ENCODE data around the gene IFNA14. TPM values are rescaled to one million over a fixed set of nuclear protein-coding genes. Genes with fewer than 3 reads are reported as not detected.

IFNA14 gene
- total RNA-seq, 1 donor from 2014 or later: not detected

DNA sequence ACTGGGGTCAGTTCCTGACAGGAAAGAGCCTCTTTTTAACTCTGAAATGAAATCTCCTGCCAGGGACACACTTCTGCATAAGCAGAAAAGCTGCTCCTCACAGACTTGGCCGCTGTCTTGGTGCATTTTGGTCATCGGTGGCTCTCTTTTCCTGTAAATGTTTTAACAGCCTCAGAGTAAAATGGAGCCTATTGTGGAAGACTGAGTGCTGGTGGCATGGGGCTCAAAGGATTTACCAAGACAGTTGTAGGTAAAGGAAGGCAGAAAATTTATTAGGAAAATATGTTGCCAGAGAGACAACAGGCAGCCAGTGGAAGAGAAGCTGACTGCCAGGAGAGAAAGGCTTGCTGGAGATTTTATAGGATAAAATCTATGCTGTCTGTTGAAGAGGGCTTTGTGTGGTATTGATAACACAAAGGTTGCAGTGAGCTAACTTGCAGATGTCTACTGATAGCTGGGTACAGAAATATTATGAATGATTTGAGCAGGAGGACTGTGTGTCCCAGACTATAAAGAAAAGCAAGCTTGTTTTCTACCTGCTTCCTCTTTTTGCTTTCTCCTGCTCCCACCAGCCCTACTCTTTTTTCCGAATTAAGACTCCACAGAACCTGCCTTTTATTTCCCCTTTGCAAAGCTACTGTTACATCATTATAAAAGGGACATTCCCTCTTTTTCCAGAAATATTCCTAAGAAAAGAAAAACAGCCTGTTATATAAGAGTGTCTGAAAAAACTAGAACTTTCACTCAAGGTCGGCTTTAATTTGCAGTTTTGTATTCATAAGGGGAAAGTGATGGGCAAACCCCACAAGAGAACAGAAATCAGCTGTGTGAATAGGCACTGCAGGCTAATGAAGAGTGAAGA lies 27.9 kb upstream of the IFNA14 start:
- H3K4me1 Mint-ChIP-seq (ENCODE audit: unreplicated experiment): no peaks in the 10 kb centered on the region
- H3K27me3 Mint-ChIP-seq: peaks cover 43% of the 10 kb centered on the region
- TF ChIP-seq, protein P1, sequence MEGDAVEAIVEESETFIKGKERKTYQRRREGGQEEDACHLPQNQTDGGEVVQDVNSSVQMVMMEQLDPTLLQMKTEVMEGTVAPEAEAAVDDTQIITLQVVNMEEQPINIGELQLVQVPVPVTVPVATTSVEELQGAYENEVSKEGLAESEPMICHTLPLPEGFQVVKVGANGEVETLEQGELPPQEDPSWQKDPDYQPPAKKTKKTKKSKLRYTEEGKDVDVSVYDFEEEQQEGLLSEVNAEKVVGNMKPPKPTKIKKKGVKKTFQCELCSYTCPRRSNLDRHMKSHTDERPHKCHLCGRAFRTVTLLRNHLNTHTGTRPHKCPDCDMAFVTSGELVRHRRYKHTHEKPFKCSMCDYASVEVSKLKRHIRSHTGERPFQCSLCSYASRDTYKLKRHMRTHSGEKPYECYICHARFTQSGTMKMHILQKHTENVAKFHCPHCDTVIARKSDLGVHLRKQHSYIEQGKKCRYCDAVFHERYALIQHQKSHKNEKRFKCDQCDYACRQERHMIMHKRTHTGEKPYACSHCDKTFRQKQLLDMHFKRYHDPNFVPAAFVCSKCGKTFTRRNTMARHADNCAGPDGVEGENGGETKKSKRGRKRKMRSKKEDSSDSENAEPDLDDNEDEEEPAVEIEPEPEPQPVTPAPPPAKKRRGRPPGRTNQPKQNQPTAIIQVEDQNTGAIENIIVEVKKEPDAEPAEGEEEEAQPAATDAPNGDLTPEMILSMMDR (conservative IDR thresholded peaks at IDR 0.05): no peak
- H3K36me3 Mint-ChIP-seq: no peaks in the 10 kb centered on the region
- no peak overlapping the region for H3K27ac Mint-ChIP-seq
- no peaks in the 10 kb centered on the region for H3K9me3 Mint-ChIP-seq
- DNase-seq (ENCODE audit: extremely low spot score, unreplicated experiment): no peak
- H3K4me3 Mint-ChIP-seq: no peak overlapping the region

DNA sequence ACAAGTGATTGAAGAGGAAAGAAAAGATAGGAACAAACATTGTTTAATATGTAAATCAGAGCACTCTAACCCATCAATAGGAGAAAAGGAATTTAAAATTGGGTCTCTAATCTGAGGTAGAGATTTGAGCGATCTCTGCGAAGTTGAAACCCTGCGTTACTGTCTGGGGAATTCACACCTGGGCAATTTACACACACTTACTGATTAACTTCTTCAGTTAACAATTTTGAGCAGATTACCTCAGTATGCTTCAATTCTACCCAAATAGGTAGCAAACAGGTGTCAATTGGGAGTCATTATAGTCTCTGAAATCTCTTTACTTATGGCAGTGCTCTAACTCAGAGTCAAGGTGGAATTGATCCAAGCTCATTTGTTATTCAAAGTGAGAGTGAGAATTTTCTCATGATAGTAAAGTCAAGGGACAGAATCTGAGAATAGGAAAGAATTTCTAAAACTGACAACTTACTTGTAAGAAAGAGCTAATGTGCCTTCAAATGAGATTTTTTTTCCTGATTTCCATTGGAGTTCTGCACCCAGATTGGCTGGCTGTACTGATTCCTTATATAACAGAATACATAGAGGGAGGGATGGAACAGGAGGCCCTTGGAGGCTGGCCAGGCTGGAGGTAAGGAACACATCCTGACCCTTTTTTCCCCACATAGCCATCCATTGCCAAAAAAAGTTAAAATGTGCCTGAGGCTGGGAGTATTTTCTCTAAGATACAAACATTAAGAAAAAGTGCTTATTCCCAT lies 27.1 kb upstream of the IFNA14 start:
- TF ChIP-seq, protein P1 (conservative IDR thresholded peaks at IDR 0.05): no peak
- DNase-seq (ENCODE audit: extremely low spot score, unreplicated experiment): no peak
- no peak overlapping the region for H3K4me3 Mint-ChIP-seq
- no peaks in the 10 kb centered on the region for H3K9me3 Mint-ChIP-seq
- no peaks in the 10 kb centered on the region for H3K36me3 Mint-ChIP-seq
- peaks cover 43% of the 10 kb centered on the region for H3K27me3 Mint-ChIP-seq
- H3K4me1 Mint-ChIP-seq (ENCODE audit: unreplicated experiment): no peaks in the 10 kb centered on the region
- H3K27ac Mint-ChIP-seq: no peak overlapping the region

- no peaks in the 10 kb centered on the region for H3K4me1 Mint-ChIP-seq (ENCODE audit: unreplicated experiment)
- H3K27ac Mint-ChIP-seq: no peak overlapping the region
- H3K4me3 Mint-ChIP-seq: no peak overlapping the region
- no peak for DNase-seq (ENCODE audit: extremely low spot score, unreplicated experiment)
- H3K36me3 Mint-ChIP-seq: no peaks in the 10 kb centered on the region
- peaks cover 43% of the 10 kb centered on the region for H3K27me3 Mint-ChIP-seq
- no peaks in the 10 kb centered on the region for H3K9me3 Mint-ChIP-seq
- TF ChIP-seq, protein P1 (conservative IDR thresholded peaks at IDR 0.05): no peak
These were observed 25.8 kb upstream of the IFNA14 start for GRCh38 chr9:21265421-21266189.

DNA sequence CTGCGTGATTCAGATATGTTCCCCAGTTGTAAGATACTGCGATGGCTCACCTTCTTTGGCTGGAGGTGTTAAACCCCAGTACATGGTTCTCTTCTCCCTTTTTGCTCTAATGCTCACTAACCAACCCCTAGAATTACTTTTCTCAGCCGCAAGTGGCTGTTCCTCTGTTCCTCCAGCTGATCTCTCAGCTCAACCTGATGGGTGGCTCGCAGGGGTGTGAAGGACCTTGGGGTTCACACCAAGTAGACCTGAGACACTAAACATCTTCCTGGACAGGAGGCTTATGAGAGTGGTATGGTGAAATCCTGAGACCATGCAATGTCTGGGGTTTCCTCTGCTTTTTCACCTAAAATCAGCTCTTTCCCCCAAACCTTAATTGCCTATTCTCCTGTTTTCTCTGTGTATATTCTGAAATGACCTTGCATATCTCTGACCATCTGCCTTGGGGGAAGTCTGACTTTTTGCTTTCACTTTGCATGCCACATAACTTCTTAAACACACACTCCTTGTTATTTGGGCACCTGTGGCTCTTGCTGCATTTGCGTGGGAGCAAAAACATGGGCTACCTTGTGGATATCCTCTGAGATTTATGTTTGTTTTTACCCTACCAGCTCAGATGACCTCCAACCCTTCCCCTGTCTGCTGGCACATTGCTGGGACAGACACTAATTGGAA lies 15.9 kb upstream of the IFNA14 start:
- Mint-ChIP-seq H3K4me1 (ENCODE audit: unreplicated experiment) (no peaks in the 10 kb centered on the region), H3K4me3 (no peak overlapping the region), H3K36me3 (no peaks in the 10 kb centered on the region), H3K9me3 (no peaks in the 10 kb centered on the region), H3K27me3 (peaks cover 24% of the 10 kb centered on the region), H3K27ac (no peak overlapping the region)
- no peak for DNase-seq (ENCODE audit: extremely low spot score, unreplicated experiment)
- TF ChIP-seq, protein P1 (conservative IDR thresholded peaks at IDR 0.05): no peak
